22Rv1 (cell line): ENCODE results near the gene NLGN4Y.
A peak's percentile ranks its signal among the peaks of the same experiment; 100 is the strongest.

Experiments
- H3K27ac ChIP-seq: fragments of 450-650 bp; 2 replicates; pipeline ENCODE4 v1.5.1; 2017
- CTCF ChIP-seq: fragments of 450-650 bp; IDR thresholded peaks from 2 replicates; pipeline ENCODE4 v1.5.1; 2017; ENCODE audit warnings: mild to moderate bottlenecking
- ZFX ChIP-seq: fragments of 450-650 bp; IDR thresholded peaks from 2 replicates; pipeline ENCODE4 v1.6.1; 2017; ENCODE audit warnings: antibody characterized with exemption, borderline replicate concordance

Gene NLGN4Y

DNA sequence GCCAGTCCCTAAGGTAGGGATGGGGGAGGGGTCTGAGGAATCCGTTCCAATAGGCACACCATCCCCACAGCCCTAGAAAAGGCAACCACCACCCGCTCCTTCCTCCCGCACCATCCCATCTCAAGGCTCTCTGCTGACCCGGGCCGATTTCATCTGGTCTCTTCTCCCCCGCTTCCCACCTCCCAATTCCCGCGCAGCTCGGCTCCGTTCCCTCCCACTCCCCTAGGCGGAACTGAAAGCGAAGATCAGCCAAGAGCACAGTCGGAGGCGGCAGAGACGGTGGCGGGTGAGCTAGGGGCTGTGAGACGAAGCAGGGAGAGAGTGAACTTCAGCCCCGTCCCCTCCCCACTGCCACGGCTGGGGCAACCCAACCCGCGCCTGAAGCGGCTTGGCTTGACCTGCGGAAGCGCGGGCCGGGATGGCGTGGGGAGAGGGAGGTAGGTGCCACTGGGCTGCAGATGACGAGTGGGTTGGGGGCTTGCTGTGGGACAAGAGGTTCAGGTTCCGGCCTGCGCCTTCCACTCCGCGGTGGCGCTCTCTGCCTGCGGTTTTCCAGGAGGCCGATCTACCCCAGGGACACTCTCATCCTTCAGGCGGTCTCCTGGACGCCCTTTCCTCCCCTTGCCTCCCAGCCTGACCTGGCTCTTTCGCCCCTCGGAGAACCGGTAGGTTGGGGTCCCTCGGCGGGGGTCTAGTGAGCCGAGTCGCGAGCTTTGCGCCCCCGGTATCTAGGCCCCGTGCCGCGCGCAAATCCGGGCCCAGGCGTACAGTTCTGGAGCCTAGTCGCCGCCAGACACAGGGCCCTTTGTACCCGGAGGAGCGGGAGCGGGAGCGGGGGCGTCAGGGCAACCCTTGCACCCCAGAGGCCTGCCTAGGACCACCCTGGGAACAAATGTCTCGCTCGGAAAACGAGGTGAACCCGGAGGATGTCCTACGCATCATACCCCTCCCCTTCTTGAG is at the start of gene NLGN4Y:
Gene NLGN4Y, plus strand, starts transcription at position 258 of the 960 bp plus-strand sequence. CDS start 97,591 bp downstream, outside the sequence.
- TF ChIP-seq ZFX (no peak), CTCF (no peak)

GRCh38 chrY:14485935-14486334 is 38.4 kb upstream of the NLGN4Y start:
- TF ChIP-seq ZFX (no peak), CTCF (no peak)
- no peak overlapping the region for H3K27ac ChIP-seq

More for the DNA sequence above, at the start of gene NLGN4Y:
- H3K27ac ChIP-seq: peak within 1 kb of the TSS; percentile 39

- H3K27ac ChIP-seq: no peak overlapping the region
- TF ChIP-seq CTCF: no peak
- no peak for TF ChIP-seq ZFX
Observed at GRCh38 chrY:14490226-14490625, 34.1 kb upstream of the NLGN4Y start.

GRCh38 chrY:14498071-14498470 is 26.3 kb upstream of the NLGN4Y start:
- H3K27ac ChIP-seq: no peak overlapping the region
- TF ChIP-seq ZFX (no peak), CTCF (no peak)

DNA sequence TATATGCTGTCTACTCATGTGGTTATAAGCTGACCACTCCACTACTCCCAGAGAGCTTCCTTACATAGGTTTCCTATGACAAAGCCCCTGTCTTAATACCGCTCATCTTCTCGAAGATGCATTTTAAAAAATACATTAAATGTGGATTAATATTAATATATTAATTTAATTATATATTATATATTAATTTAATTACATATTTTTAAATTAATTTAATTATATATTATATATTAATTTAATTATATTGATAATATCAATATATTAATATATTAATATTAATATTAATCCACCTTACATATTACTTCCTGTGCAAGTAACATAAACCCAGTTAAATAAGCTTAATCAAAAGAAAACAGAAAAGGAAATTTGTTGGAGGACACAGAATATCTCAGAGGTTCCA is 19.7 kb upstream of the NLGN4Y start:
- TF ChIP-seq CTCF (no peak), ZFX (no peak)
- H3K27ac ChIP-seq: no peak overlapping the region

DNA sequence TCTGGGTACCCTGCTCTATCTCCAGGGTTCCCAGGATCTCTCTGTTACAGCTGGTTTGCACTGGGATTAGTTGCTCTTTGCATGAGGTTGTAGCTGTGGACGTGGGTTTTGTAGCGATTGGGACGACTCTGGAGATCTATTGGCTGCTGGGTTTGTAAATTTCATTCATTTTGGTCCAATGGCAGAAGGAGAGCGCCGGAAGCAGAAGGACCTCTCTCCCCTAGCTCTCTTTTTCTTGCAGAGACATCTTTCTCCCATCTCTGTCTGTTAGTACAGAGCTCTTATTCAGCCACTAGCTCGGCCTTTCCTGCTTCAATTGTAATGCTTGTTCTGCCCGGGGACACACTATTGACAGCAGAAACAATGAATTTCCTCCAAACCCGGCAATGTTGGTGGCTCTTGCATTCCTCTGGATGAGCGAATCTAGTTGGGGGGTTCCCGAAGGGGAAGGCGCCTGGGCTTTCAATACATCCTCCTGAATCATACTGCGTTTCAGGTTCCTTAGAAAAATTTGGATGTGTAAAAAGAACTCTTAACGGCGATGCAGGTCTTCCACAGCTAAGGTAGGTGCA is 1.9 kb upstream of the NLGN4Y start:
- TF ChIP-seq CTCF (no peak), ZFX (no peak)

More for the DNA sequence above, 1.9 kb upstream of the NLGN4Y start:
- H3K27ac ChIP-seq: no peak overlapping the region
